H1 (cell line): ENCODE data around the gene POLN. TPM values are rescaled to one million over a fixed set of nuclear protein-coding genes. Genes with fewer than 3 reads are reported as not detected.

Source experiments
- ASH2L ChIP-seq: fragments of 200-600, 300-600 bp; sonication (generic); IDR thresholded peaks from one replicate; pipeline ENCODE4 v1.7.1; 2017; ENCODE audit warnings: low read length
- GTF2F1 ChIP-seq: IDR thresholded peaks from 2 replicates; pipeline ENCODE4 v1.6.1; 2012; ENCODE audit warnings: low read depth, low read length, improper control_type of control experiment, borderline replicate concordance
- RNF2 ChIP-seq: fragments of 200-900, 300-1000 bp; sonication (generic); IDR thresholded peaks from 2 replicates; pipeline ENCODE4 v1.7.1; 2016; ENCODE audit warnings: borderline replicate concordance, low read depth, mild to moderate bottlenecking, antibody characterized with exemption, low read length; ENCODE audit not compliant: poor library complexity, severe bottlenecking; ENCODE audit errors: missing control alignments
- SAP30 ChIP-seq: fragments of 300-600 bp; sonication (generic); IDR thresholded peaks from 2 replicates; pipeline ENCODE4 v1.7.1; 2012; ENCODE audit warnings: low read length, moderate library complexity, mild to moderate bottlenecking, inconsistent platforms; ENCODE audit not compliant: insufficient read depth, insufficient replicate concordance
- SP4 ChIP-seq: IDR thresholded peaks from 2 replicates; pipeline ENCODE4 v1.6.1; 2012; ENCODE audit warnings: low read length, inconsistent platforms
- TCF12 ChIP-seq: IDR thresholded peaks from 2 replicates; pipeline ENCODE4 v1.6.1; 2011; ENCODE audit warnings: low read depth, mild to moderate bottlenecking, low read length
- USF2 ChIP-seq: IDR thresholded peaks from 2 replicates; pipeline ENCODE4 v1.6.1; 2011; ENCODE audit warnings: low read length, improper control_type of control experiment
- polyA plus RNA-seq, 7 experiments: library from polyadenylated mRNA; depleted of rRNA in 3 of 7; stranded (reverse) in 5 of 7; unstranded in 2 of 7; fragments of >200 nt in 5 of 7; fragments of 200-250 nt in 2 of 7; gene quantifications; 1 replicate in 5 of 7; 2 replicates in 1 of 7; 4 replicates in 1 of 7; pipeline versions ENCODE4 v1.2.1 to v1.2.3, GENCODE V29; 2011 to 2013; ENCODE audit warnings: missing spikeins in 2 of 7, mixed read lengths in 2 of 7
- total RNA-seq: library from RNA; stranded (reverse); fragmentation: NEBNext Ultra II Directional; extraction: Animal tissue kit (Norgen Biotek cat#: 25700); gene quantifications from 2 replicates; pipeline ENCODE4 v1.2.1, GENCODE V29; 2021

POLN gene
- total and polyA plus RNA-seq, 2 of the 8 experiments (the other 6 are each of a cell fraction or from before 2014, with no cell fraction given), result 0.98 to 1.5 TPM

- TF ChIP-seq ASH2L, result no peak
- TF ChIP-seq SAP30, result no peak
- no peak for TF ChIP-seq RNF2
- no peak for TF ChIP-seq USF2
- no peak for TF ChIP-seq SP4
- TF ChIP-seq TCF12, result no peak
- no peak for TF ChIP-seq GTF2F1
Measured at GRCh38 chr4:2072971-2073807, 168.7 kb downstream of the POLN start (continued).
